NCI-H2227 treated with DMSO at 0.1 percent for 48 hours (cell line): ENCODE results near the gene THTPA.
"Not testable (repeated sequence)": the region's sequence is repeated elsewhere in the genome, so short reads cannot be mapped to it uniquely, and the experiment has no call there.

ENCODE experiments used
- DNase-seq: peaks from one replicate; lab custom pipeline; 2025; lab: John Stamatoyannopoulos, UW

THTPA gene

GRCh38 chr14:23533652-23534435 lies 22.2 kb upstream of the THTPA start:
- no peak for DNase-seq

GRCh38 chr14:23535943-23536342 lies 20.1 kb upstream of the THTPA start:
- DNase-seq, result no peak

- DNase-seq, result no peak
Measured at GRCh38 chr14:23536494-23536893, 19.6 kb upstream of the THTPA start.

- not testable (repeated sequence) for DNase-seq
Measured at GRCh38 chr14:23536906-23537305, 19.2 kb upstream of the THTPA start.

- no peak for DNase-seq
Measured at GRCh38 chr14:23537351-23538049, 18.6 kb upstream of the THTPA start.

- no peak for DNase-seq
Measured at GRCh38 chr14:23538050-23538718, 17.9 kb upstream of the THTPA start.

GRCh38 chr14:23538785-23539184 lies 17.3 kb upstream of the THTPA start:
- DNase-seq, result peak; percentile 92

GRCh38 chr14:23539248-23540140 lies 16.6 kb upstream of the THTPA start:
- peak; percentile 59 for DNase-seq

GRCh38 chr14:23540141-23540469 lies 16.0 kb upstream of the THTPA start:
- no peak for DNase-seq

GRCh38 chr14:23542261-23542660 lies 13.8 kb upstream of the THTPA start:
- no peak for DNase-seq

- no peak for DNase-seq
Measured at GRCh38 chr14:23543403-23543802, 12.7 kb upstream of the THTPA start.

GRCh38 chr14:23544511-23545447 lies 11.3 kb upstream of the THTPA start:
- DNase-seq, result peak; percentile 60

GRCh38 chr14:23545740-23546365 lies 10.2 kb upstream of the THTPA start:
- no peak for DNase-seq

GRCh38 chr14:23546450-23547035 lies 9.5 kb upstream of the THTPA start:
- DNase-seq, result no peak

- no peak for DNase-seq
Measured at GRCh38 chr14:23547924-23548323, 8.1 kb upstream of the THTPA start.

GRCh38 chr14:23548351-23549318 lies 7.4 kb upstream of the THTPA start:
- DNase-seq, result peak; percentile 41

- DNase-seq, result no peak
Measured at GRCh38 chr14:23550131-23550811, 5.8 kb upstream of the THTPA start.

- no peak for DNase-seq
Measured at GRCh38 chr14:23550812-23551265, 5.2 kb upstream of the THTPA start.
